Ascending aorta (tissue), 2 donors: ENCODE results near the gene TECPR2. TPM values are rescaled to one million over a fixed set of nuclear protein-coding genes. Genes with fewer than 3 reads are reported as not detected.
A peak's percentile ranks its signal among the peaks of the same experiment; 100 is the strongest.

Source experiments
- DNase-seq, 2 donors: peaks; one replicate each; pipeline ENCODE4 v3.0.0-alpha.2; 2019; ENCODE audit warnings: low spot score in 2 of 2
- H3K27ac ChIP-seq, 2 donors: fragments of 200-600 bp; sonication (generic); one replicate each; pipeline ENCODE4 v1.5.1; 2016 to 2017; ENCODE audit warnings: mild to moderate bottlenecking in 1 of 2
- H3K27me3 ChIP-seq: fragments of 200-600 bp; sonication (generic); one replicate; pipeline ENCODE4 v1.5.1; 2017
- H3K36me3 ChIP-seq, 2 donors: fragments of 200-600 bp; sonication (generic); one replicate each; pipeline ENCODE4 v1.5.1; 2016
- H3K4me1 ChIP-seq, 2 donors: fragments of 200-600 bp; sonication (generic); one replicate each; pipeline ENCODE4 v1.5.1; 2016 to 2017; ENCODE audit warnings: mild to moderate bottlenecking in 1 of 2
- H3K4me3 ChIP-seq, 2 donors: fragments of 200-600 bp; sonication (generic); one replicate each; pipeline ENCODE4 v1.5.1; 2016 to 2017; ENCODE audit warnings: mild to moderate bottlenecking in 1 of 2
- H3K9me3 ChIP-seq, 2 donors: fragments of 200-600 bp; sonication (generic); one replicate each; pipeline ENCODE4 v1.5.1; 2016
- intact Hi-C: fragments of 100-400 bp; cut with DNase I; formaldehyde crosslinking; loops from one replicate; pipeline ENCODE4 v1.15.1; 2023
- total RNA-seq: library from RNA; depleted of rRNA; stranded (reverse); fragments of >200 nt; gene quantifications from one replicate; pipeline ENCODE4 v1.1.0, GENCODE V29; 2016
- TF ChIP-seq, protein P1 (sequence below), 3 experiments: fragments of 200-600 bp in 2 of 3; fragments of 450-650 bp in 1 of 3; sonication (generic) in 2 of 3; IDR thresholded peaks; one replicate each; pipeline ENCODE4 v1.5.1; 2016 to 2019; ENCODE audit warnings: antibody characterized with exemption in 3 of 3, mild to moderate bottlenecking in 1 of 3, moderate library complexity in 1 of 3

The TECPR2 gene
- total RNA-seq, 1 donor from 2014 or later, result 27.0 TPM

DNA sequence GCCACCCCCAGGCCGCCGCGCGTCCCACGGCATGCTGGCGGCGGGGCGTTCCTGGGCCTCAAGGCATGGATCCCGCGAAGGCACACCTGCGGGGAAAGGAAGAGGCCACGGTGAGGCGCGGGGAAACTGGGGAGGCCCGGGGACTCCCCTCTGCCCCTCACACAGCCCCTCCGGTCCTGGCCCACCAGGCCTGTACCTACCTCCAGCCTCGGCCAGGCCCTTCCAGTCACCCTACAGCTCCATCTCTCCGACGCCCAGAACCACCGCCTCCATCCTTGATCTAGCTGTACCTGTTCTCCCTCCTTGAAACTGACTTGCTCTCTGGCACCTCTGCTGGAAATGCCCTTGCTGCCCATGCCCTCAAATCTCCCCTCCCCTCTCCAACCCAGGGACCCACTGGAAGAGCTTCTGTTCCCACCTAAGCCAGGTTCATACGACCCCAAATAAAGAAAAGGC is 145.1 kb downstream of the TECPR2 start:
- intact Hi-C loops, result loop anchor here (5.0 to 10.0 kb wide), 3 partner anchors 273 to 746 kb away; partner anchors contain the start of genes HSP90AA1 and PPP2R5C

DNA sequence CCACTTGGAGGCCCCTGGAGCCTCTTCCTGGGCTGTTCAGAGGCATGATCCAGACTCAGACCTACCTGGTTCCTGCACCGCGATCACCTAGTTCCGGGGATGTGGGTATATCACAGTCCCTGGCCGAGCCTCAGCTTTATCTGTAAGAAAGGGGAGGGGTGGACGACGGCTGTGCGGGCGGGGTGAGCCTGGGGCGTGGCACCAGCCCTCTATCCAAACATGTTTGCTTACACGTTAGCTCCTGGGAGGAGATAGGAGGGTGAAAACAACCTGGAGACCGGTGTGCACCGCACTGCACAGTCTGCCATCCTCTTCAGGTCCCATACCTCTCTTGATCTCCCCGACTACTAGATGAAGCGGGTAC is 145.7 kb downstream of the TECPR2 start:
- TF ChIP-seq, protein P1, sequence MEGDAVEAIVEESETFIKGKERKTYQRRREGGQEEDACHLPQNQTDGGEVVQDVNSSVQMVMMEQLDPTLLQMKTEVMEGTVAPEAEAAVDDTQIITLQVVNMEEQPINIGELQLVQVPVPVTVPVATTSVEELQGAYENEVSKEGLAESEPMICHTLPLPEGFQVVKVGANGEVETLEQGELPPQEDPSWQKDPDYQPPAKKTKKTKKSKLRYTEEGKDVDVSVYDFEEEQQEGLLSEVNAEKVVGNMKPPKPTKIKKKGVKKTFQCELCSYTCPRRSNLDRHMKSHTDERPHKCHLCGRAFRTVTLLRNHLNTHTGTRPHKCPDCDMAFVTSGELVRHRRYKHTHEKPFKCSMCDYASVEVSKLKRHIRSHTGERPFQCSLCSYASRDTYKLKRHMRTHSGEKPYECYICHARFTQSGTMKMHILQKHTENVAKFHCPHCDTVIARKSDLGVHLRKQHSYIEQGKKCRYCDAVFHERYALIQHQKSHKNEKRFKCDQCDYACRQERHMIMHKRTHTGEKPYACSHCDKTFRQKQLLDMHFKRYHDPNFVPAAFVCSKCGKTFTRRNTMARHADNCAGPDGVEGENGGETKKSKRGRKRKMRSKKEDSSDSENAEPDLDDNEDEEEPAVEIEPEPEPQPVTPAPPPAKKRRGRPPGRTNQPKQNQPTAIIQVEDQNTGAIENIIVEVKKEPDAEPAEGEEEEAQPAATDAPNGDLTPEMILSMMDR (IDR thresholded peaks at IDR 0.05), result no peak
- DNase-seq, result no peak
- intact Hi-C loops, result loop anchor here (5.0 to 10.0 kb wide), 3 partner anchors 274 to 746 kb away; partner anchors contain the start of genes HSP90AA1 and PPP2R5C
- H3K4me3 ChIP-seq, result peak overlapping the region; percentile 59 to 66
- no peaks in the 10 kb centered on the region for H3K27me3 ChIP-seq
- H3K9me3 ChIP-seq, result no peaks in the 10 kb centered on the region
- H3K4me1 ChIP-seq, result peaks cover 8% of the 10 kb centered on the region in 2 donors
- peak overlapping the region; percentile 78 to 92 for H3K27ac ChIP-seq
- no peaks in the 10 kb centered on the region for H3K36me3 ChIP-seq

More for the DNA sequence above, 145.1 kb downstream of the TECPR2 start:
- TF ChIP-seq, protein P1 (IDR thresholded peaks at IDR 0.05), result no peak
- H3K4me1 ChIP-seq, result peaks cover 8% of the 10 kb centered on the region in 2 donors
- peak overlapping the region; percentile 78 to 92 for H3K27ac ChIP-seq
- H3K36me3 ChIP-seq, result no peaks in the 10 kb centered on the region
- H3K4me3 ChIP-seq, result no peak overlapping the region
- H3K27me3 ChIP-seq, result no peaks in the 10 kb centered on the region
- DNase-seq, result no peak
- H3K9me3 ChIP-seq, result no peaks in the 10 kb centered on the region

DNA sequence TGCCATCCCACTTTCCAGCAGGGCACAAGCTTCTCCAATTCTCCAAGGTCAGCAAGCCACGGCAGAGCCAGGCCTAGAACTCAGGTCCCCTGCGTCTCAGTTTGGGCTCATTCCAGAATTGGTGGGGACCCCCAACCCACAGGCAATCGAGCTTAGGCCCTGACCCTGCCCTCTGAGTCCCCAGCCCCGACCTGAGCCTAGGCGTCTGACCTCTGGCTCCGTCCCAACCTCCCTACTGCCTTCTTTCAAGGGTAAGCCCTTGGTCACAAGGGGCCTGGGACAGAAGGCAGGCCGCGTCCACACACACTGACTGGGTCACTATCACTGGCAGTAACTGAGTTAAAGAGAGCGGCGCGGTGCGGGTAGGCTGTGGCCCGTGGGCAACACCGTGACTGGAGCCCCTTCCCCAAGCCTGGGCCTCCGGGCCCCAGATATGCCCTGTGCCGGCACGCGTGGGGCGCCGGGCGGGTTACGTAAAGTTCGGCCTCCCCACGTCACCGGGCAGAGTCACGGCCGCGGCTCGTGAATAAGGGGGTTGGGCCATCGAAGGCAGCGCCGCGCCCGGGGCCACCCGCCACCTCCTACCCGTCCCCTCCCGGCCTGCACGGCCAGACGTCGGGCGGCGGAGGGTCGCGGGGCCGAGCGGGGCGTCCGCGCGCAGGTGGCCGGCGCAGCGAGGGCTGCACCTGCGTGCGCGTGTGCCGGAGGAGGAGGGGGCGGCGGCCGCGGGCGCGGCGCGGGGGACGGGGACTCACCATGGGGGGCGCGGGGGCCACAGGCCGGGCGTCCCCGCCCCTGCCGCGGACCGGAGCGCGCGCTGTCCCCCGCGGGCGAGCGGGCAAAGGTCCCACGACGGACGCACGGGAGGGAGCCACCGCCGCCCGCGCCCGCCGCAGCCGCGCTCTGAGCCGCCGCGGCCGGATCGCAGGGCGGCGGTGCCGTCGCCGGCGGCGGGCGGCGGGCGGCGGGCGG is 146.3 kb downstream of the TECPR2 start:
- TF ChIP-seq, protein P1 (IDR thresholded peaks at IDR 0.05), result peak in 1 of 3 experiments; percentile 5
- peak overlapping the region; percentile 78 to 92 for H3K27ac ChIP-seq
- DNase-seq, result peak; percentile 29 to 84
- H3K36me3 ChIP-seq, result no peaks in the 10 kb centered on the region
- intact Hi-C loops, result loop anchor here (1.0 to 10.0 kb wide), 5 partner anchors 15 to 747 kb away; partner anchors contain the start of genes HSP90AA1, PPP2R5C and RCOR1
- no peaks in the 10 kb centered on the region for H3K9me3 ChIP-seq
- no peaks in the 10 kb centered on the region for H3K27me3 ChIP-seq
- H3K4me1 ChIP-seq, result peaks cover 8% of the 10 kb centered on the region in 2 donors
- H3K4me3 ChIP-seq, result peak overlapping the region; percentile 59 to 66

DNA sequence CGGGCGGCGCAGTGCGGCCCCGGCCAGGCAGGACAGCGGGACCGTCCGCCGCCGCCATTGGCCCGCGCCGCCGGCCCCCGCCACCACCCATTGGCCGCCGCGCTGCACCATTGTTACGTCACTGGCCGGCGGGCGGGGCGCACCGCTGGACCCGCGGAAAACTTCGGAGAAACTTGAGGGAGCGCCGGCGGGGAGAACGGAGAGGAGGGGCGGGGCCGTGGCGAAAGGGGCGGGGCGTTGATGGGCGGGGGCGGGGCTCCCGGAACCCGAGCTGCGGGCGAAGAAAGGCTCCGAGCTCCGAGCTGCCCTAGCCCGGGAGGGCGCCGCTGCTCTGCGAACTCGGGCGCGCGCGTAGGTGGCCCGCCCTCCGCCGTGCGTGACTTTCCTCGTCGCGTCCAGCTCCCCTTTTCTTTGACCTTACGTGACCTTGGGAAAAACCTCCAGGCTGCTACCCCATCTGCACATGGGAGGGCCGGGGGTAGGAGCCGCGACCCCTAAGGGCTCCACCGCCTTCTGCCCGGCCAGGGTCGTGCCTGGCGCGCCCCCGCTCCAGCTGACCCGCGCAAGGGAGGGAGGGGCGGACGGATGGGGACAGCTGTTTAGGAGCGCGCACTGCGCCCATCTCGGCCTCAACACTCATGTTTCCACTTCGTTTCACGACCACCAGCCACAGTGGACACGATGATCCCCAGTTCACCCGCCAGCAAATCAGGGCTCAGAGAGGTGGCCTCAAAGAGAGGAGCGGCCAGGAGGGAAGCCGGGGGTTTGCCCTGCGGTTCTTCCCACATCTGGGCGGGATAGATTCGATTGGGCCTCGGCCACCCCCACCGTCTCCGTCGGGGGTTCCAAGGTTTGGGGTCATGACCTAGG is 147.2 kb downstream of the TECPR2 start, which contains the start of gene ANKRD9:
TSS of gene ANKRD9 (minus strand) at position 31 of the 870 bp plus-strand sequence. CDS start 1,887 bp downstream, outside the sequence.
- Histone ChIP-seq H3K4me1 (peaks cover 8% of the 10 kb centered on the region in 2 donors), H3K36me3 (no peaks in the 10 kb centered on the region), H3K4me3 (peak within 1 kb of the TSS; percentile 71 to 87), H3K27ac (peak within 1 kb of the TSS; percentile 78 to 92), H3K27me3 (no peaks in the 10 kb centered on the region), H3K9me3 (no peaks in the 10 kb centered on the region)
- DNase-seq, result peak; percentile 79 to 97
- TF ChIP-seq, protein P1 (IDR thresholded peaks at IDR 0.05), result no peak
- intact Hi-C loops, result loop anchor here (1.0 to 10.0 kb wide), 6 partner anchors 14 to 748 kb away; partner anchors contain the start of genes HSP90AA1, PPP2R5C and RCOR1
